ENCODE data around the gene OR5F1.

OR5F1 gene

GRCh38 chr11:55994525-55994924 is at the start of gene OR5F1:
Gene OR5F1, minus strand, starts transcription at chr11:55994625. Its CDS starts 0 bp downstream, at chr11:55994625.
- DNase-seq: no peak

DNA sequence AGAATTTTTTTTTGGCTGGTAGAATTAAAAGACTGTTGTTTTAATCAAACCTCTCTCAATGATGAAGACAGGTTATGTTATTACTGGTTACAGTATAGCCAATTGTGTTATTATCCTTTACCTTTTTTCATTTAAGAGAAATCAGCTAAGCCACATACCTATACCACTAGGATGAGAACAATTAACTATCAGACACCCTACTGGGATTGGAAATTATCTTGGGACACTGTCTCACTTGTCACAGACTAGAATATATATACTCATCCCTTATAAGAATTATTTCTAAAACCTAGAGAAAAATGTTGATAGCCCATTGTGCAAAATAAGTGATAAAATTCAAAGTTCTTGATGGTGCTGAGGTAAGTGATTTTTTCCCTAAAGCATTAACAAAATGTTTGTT is 32.9 kb upstream of the OR5F1 start, which contains the start of gene OR5AS1:
OR5AS1 (plus strand) TSS at position 301 of the 400 bp plus-strand sequence. CDS start 2,765 bp downstream, outside the sequence.
- no peak for DNase-seq

DNA sequence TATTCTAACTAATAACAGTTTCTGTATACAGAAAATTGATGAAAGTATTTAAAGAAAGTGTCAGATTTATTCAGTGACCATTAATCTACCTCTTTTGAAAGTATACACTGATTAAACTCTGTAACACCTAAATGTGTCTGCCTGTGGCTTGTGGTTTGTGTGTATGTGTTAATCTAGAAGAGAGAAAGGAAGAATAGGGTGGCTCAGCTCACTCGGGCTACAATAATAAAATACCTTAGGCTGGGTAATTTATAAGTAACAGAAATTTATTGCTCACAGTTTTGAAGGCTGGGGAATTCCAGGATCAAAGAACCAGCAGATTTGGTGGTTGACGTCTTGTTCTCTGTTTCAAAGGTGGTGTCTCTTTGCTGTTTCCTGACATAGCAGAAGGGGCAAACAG is 19.4 kb upstream of the OR5F1 start:
- DNase-seq: no peak

DNA sequence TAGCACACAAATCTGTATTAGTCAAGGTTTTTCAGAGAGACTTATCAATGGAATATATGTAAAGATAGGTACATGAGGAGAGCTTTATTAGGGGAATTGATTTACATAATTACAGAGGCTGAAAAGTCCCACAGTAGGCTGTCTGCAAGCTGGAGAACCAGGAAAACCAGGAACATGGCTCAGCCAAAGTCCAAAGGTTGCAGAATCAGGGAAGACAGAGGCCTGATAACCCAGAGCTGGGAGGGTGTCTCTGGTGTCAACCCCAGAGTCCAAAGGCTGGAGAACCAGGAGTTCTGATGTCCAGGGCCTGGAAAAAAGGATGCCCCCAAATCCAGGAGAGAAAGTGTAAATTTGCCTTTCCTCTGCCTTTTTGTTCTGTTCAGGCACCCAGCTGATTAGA is 16.3 kb upstream of the OR5F1 start:
- DNase-seq: no peak

- no peak for DNase-seq
Observed at GRCh38 chr11:55970935-55971334, 23.5 kb downstream of the OR5F1 start.

- DNase-seq: no peak
Observed at GRCh38 chr11:55969845-55970244, 24.6 kb downstream of the OR5F1 start, which contains the start of gene OR10AG1. Gene OR10AG1, minus strand, starts transcription at chr11:55969945. Its CDS starts 38 bp downstream, at chr11:55969907.

DNA sequence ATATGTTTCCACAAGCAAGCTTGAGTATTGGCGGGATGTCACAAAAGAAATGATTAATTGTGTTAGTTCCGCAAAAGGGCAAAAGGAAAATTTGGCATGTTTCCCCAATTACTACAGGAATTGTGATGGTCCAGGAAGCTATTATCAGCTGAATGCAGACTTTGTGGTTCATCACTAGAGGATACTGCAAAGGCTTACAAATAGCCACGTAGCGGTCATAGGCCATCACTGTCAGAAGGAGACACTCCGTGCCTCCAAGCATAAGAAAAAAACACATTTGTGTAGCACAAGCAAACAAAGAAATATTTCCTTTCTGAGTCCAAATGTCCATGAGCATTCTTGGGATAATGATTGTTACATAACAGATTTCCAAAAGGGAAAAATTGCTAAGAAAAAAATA is 26.5 kb downstream of the OR5F1 start:
- DNase-seq: no peak

- no peak for DNase-seq
Observed at GRCh38 chr11:55966391-55966790, 28.0 kb downstream of the OR5F1 start.

DNA sequence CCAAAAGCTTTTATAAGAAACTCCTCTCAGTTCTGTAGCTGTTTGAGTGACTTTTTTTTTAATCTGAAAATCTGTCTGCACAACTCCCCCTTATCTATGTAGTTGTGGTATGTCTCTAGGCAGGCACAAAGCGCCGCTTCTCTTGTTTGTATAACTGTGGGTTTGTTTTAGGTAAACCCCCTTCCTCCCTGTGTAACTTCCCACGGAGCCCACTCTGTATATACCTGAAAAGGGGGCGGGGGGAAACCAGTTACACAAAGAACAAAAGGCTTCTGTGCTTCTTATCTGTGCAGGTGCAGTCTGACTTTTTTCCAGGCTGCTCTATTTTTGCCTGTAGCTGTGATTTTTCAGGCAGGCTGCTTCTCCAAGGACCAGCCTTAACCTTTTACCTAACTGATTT is 37.9 kb downstream of the OR5F1 start:
- DNase-seq: no peak

GRCh38 chr11:55949330-55949729 is 45.1 kb downstream of the OR5F1 start:
- peak; percentile 17 for DNase-seq
